Uterus (tissue), 2 donors: ENCODE measurements around the gene ATP11A.

Source experiments
- POLR2A ChIP-seq, 2 donors: fragments of 450-650 bp; IDR thresholded peaks; one replicate each; pipeline ENCODE4 v1.6.1; 2016; ENCODE audit warnings: antibody characterized with exemption in 2 of 2, mild to moderate bottlenecking in 1 of 2, moderate library complexity in 1 of 2
- TF ChIP-seq, protein P1 (sequence below), 4 experiments: fragments of 200-600 bp in 2 of 4; fragments of 450-650 bp in 2 of 4; sonication (generic) in 2 of 4; IDR thresholded peaks; one replicate each; pipeline ENCODE4 v1.5.1; 2016 to 2019; ENCODE audit warnings: antibody characterized with exemption in 4 of 4, mild to moderate bottlenecking in 2 of 4, moderate library complexity in 1 of 4

DNA sequence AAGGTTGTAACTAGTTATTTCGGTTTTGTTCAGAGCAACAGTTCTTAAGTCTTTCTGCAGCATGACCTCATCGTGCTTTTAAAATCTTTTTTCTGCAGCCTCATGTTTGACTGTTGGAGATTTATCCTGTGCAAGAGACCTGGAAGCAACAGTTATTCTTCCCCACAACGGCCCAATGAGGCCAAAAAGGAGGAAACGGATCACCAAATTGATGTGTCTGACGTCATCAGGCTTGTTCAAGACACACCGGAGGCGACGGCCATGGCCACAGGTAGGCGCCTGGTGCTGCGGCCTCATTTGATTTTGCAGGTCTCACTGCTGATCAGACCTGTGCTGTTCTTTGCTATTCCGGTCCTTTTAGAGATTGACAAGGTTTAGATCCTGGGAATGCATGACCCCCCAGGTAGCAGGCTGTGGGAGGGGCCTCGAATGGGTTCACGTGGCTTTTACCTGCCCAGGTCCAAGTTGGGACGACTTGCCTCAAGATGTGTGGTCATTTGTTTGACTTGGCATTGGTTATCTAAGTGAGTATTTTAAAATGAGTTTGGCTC is 212.3 kb downstream of the ATP11A start:
- TF ChIP-seq, protein P1, sequence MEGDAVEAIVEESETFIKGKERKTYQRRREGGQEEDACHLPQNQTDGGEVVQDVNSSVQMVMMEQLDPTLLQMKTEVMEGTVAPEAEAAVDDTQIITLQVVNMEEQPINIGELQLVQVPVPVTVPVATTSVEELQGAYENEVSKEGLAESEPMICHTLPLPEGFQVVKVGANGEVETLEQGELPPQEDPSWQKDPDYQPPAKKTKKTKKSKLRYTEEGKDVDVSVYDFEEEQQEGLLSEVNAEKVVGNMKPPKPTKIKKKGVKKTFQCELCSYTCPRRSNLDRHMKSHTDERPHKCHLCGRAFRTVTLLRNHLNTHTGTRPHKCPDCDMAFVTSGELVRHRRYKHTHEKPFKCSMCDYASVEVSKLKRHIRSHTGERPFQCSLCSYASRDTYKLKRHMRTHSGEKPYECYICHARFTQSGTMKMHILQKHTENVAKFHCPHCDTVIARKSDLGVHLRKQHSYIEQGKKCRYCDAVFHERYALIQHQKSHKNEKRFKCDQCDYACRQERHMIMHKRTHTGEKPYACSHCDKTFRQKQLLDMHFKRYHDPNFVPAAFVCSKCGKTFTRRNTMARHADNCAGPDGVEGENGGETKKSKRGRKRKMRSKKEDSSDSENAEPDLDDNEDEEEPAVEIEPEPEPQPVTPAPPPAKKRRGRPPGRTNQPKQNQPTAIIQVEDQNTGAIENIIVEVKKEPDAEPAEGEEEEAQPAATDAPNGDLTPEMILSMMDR (IDR thresholded peaks at IDR 0.05), result no peak
- TF ChIP-seq POLR2A (IDR thresholded peaks at IDR 0.05), result no peak
